ENCODE results near the gene TGOLN2.
"Not testable (repeated sequence)": the region's sequence is repeated elsewhere in the genome, so short reads cannot be mapped to it uniquely, and the experiment has no call there.

GRCh38 chr2:85343207-85343895, 15.6 kb upstream of the TGOLN2 start:
- not testable (repeated sequence) for TF ChIP-seq POLR2A, CTCF (IDR thresholded peaks at IDR 0.05)
